Omental fat pad (tissue), 4 donors: ENCODE results near the gene BCAR3. TPM values are rescaled to one million over a fixed set of nuclear protein-coding genes. Genes with fewer than 3 reads are reported as not detected.

Experiments
- ATAC-seq: fragments of 150-250 bp; one replicate; pipeline ENCODE4 v1.9.1; 2016; ENCODE audit warnings: mild to moderate bottlenecking, moderate library complexity; ENCODE audit not compliant: low FRiP score
- DNase-seq: peaks from one replicate; pipeline ENCODE4 v3.0.0-alpha.2; 2019; ENCODE audit warnings: low spot score
- total RNA-seq, 4 donors: library from RNA; depleted of rRNA; stranded (reverse); fragments of >200 nt; gene quantifications; one replicate each; pipeline ENCODE4 v1.1.0, GENCODE V29; 2016
- TF ChIP-seq, protein P1 (sequence below), 3 donors: fragments of 450-650 bp; IDR thresholded peaks; one replicate each; pipeline ENCODE4 v1.5.1; 2016 to 2017; ENCODE audit warnings: antibody characterized with exemption in 3 of 3, mild to moderate bottlenecking in 3 of 3, moderate library complexity in 2 of 3

BCAR3 gene
- total RNA-seq, 4 donors from 2014 or later: 43.7 to 73.5 (median 45.8) TPM

DNA sequence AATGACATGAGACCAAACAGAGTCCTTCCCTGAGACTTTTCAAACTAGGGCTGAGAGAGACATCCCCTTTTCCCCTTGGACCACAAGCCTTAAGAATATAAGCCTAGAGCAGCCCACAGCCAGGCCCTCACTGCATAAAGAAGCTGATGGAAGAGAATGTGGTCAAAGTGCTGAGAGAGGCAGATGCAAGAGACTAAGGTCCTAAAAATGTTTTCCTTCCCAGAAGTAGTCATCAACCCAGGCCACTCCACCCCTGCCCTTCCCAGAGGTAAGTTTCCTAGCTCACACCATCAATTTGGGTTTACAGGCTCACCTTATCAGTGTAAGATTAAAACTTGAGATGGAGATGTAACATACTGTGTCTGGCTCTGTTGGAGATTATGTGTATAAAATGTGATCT is 58.2 kb downstream of the BCAR3 start:
- DNase-seq: no peak
- ATAC-seq: no peak
- TF ChIP-seq, protein P1, sequence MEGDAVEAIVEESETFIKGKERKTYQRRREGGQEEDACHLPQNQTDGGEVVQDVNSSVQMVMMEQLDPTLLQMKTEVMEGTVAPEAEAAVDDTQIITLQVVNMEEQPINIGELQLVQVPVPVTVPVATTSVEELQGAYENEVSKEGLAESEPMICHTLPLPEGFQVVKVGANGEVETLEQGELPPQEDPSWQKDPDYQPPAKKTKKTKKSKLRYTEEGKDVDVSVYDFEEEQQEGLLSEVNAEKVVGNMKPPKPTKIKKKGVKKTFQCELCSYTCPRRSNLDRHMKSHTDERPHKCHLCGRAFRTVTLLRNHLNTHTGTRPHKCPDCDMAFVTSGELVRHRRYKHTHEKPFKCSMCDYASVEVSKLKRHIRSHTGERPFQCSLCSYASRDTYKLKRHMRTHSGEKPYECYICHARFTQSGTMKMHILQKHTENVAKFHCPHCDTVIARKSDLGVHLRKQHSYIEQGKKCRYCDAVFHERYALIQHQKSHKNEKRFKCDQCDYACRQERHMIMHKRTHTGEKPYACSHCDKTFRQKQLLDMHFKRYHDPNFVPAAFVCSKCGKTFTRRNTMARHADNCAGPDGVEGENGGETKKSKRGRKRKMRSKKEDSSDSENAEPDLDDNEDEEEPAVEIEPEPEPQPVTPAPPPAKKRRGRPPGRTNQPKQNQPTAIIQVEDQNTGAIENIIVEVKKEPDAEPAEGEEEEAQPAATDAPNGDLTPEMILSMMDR (IDR thresholded peaks at IDR 0.05): no peak

DNA sequence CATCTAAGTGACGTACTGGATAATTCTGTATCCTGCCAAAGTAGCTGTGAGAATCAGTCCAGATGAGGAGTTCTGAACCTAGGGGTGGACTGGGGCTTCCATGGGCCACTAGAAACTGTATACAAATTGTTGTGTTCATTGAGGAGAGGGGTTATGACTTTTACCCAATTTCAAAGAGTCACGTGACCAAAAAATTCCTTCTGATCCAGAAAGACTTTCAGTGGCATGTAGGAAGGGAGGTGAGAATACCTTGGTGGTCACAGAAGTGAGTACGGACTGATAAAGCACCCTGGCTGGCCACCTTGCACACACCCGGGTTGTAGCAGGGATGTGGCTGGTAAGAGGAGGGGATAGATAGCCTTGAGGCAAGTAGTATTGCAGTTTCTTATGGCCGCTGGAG is 60.4 kb downstream of the BCAR3 start:
- TF ChIP-seq, protein P1 (IDR thresholded peaks at IDR 0.05): no peak
- DNase-seq (no peak), ATAC-seq (no peak)

DNA sequence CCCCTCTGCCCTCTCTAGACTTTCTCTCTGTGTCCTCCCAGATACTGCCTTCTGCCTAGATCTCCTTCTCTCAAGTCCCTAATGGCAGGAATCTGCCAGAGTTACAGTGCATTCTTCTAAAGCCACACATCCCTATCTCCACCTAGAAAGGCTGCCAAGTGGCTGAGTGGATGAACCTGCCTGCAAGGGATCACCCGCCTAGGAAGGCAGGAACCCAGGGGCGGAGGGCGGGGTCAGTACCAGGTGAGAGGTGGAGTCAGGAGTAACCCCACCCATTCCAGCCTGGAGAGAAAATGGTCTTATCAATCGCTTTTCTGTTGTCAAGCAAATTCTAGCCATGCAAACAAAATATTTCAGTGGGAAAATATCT is 60.8 kb downstream of the BCAR3 start:
- DNase-seq (no peak), ATAC-seq (no peak)
- TF ChIP-seq, protein P1 (IDR thresholded peaks at IDR 0.05): no peak

DNA sequence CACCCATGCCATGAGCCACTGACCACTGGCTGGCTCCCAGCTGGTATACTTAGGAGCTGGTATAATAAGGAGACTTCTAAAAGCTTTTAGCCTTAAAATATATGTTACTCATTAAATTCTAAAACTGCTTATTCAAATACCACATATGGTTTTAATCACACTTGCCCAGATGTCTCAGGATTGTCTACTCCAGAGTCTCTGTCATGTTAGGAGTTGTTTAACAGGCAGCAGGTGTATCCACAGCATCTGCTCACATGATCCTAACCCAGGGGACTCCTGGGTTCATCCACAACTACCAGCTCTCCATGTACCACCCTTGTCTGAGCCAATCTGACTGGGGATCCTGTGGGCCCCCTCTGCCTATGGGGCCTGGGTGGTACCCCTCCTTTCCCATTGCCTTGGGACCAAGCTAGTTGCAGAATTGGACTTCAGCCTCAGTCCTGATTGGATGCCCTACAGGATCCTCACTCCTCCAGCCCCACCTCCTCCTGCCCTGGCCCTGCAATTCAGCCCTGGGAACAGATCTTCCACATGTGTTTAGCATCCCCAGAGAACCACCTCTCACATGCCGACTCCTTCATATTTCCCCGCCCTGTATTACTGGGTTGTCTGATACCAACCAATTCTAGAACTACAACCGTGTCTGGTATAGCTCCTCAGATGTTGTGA is 61.3 kb downstream of the BCAR3 start:
- TF ChIP-seq, protein P1 (IDR thresholded peaks at IDR 0.05): no peak
- ATAC-seq (no peak), DNase-seq (no peak)

DNA sequence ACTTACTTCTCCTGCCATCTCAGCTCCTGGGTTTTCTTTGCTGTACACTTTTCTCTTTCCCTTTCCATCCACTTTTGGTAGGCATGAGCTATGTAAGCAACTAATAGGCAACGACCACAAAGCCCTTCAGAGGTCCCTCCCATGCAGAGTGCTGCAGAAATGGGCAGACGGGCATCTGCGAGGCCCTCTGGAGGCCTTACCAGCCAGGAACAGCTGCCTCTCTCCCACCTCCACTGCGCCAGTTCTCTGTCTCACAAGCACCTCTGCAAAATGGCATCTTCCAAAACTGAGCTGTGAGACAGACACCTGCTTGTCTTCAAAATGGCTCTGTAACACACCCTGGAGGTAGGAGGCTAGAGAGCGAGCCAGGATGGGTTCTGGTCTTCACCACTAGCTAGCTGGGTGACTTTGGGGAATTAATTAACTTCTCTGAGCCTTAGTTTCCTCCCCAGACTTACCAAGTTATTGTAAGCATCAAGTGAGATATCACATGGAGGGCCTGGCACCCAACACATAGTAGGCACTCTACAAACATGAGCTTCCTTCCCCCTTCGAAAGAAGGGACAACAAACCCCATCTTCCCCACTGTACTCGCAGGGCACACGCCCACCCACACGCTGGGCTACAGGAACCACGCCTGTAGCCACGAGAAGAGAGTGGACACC is 62.0 kb downstream of the BCAR3 start:
- TF ChIP-seq, protein P1 (IDR thresholded peaks at IDR 0.05): no peak
- no peak for ATAC-seq

DNA sequence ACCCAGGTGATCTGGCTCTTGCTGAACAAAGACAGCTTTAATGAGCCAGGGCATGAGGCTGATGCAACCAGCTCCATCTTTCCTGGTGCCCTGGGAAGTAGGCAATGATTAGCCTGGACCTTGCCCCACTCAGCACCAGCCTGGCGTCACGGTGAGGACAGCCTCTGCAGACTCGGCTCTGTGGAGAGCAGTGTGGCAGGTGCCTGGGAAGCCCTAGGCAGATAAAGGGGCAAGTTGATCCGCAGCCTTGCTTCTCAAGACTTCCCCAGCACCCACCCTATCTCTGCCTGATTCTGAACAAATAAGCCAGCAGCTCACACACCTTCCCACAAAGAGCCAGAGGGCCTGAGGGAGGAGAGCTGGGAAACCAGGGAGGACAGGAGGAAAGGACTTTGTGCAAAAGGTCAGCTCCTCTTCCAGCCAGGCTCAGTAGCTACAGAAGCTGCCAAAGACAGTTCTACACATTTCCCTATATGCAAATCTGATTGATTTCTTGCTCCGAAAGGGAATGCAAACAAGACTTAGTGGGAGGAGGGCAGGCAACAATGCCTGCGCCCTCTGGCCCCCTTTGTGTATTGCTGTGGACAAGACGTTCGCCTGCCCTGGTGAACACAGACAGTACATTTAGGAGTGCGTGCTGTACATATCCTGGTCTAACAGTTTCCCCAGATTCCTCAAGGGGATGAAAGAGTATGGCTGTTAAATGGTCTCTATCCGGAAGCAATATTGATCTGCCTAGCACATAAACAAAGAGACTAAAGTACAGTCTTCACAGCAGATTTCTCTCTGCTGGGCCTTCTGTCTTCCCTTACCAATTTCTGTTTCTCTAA is 63.8 kb downstream of the BCAR3 start:
- DNase-seq (no peak), ATAC-seq (no peak)
- TF ChIP-seq, protein P1 (IDR thresholded peaks at IDR 0.05): no peak

More for the DNA sequence above, 62.0 kb downstream of the BCAR3 start:
- no peak for DNase-seq
